GM12878 (cell line): ENCODE data around the gene DCP1B. TPM values are rescaled to one million over a fixed set of nuclear protein-coding genes. Genes with fewer than 3 reads are reported as not detected.

Source experiments
- ATAC-seq: fragments of 200-7000 bp; cut with Tn5 transposase; 3 replicates; pipeline ENCODE4 v1.9.1; 2020; ENCODE audit warnings: mild to moderate bottlenecking, moderate library complexity
- BruUV-seq: library from RNA; stranded (reverse); fragments of 400-500 nt; replicated peaks from 2 replicates; lab custom pipeline; 2021; lab: Mats Ljungman, UMichigan
- CTCF ChIA-PET: fragments of 300-600 bp; sonication (Branson Sonifier 250); formaldehyde crosslinking; extraction: SDS; loops from one replicate; lab custom pipeline; 2021; ENCODE audit warnings: inconsistent platforms; lab: Yijun Ruan, JAX
- POLR2A ChIA-PET: fragments of 350-600 bp; formaldehyde crosslinking; extraction: SDS; loops from one replicate; lab custom pipeline; 2021; ENCODE audit warnings: inconsistent platforms; lab: Charles Lee
- RAD21 ChIA-PET: fragments of 300-600 bp; sonication (Branson Sonifier 250); formaldehyde crosslinking; loops from one replicate; lab custom pipeline; 2023; ENCODE audit warnings: antibody characterized with exemption; ENCODE audit not compliant: unreplicated experiment; lab: Charles Lee
- SMC1A ChIA-PET: fragments of 300-600 bp; sonication (Branson Sonifier 250); formaldehyde crosslinking; loops from one replicate; lab custom pipeline; 2023; ENCODE audit not compliant: unreplicated experiment, uncharacterized antibody; lab: Charles Lee
- DNase-seq: peaks from one replicate; pipeline ENCODE4 v3.0.0-alpha.2; 2011; ENCODE audit warnings: low read depth, low spot score
- FAIRE-seq: peaks from 3 replicates; lab custom pipeline; 2011; peaks lifted over from hg19 to GRCh38; lab: Jason Lieb, UNC
- H2AFZ ChIP-seq: 2 replicates; pipeline ENCODE4 v1.6.0; 2011; ENCODE audit warnings: low read depth, low read length, control low read depth; ENCODE audit not compliant: control insufficient read depth
- H3K27ac ChIP-seq: 2 replicates; pipeline ENCODE4 v1.5.1; 2011; ENCODE audit warnings: control low read depth; ENCODE audit not compliant: control insufficient read depth, insufficient read depth
- H3K27me3 ChIP-seq, 2 experiments: replicated peaks in 1 of 2; 2 replicates each; pipeline versions ENCODE4 v1.6.0 to v1.6.1; 2011; ENCODE audit warnings: low read length in 1 of 2; ENCODE audit not compliant: control insufficient read depth in 2 of 2, insufficient read depth in 2 of 2
- H3K36me3 ChIP-seq, 2 experiments: 2 replicates each; pipeline ENCODE4 v1.5.1; 2011; ENCODE audit warnings: low read length in 1 of 2; ENCODE audit not compliant: control insufficient read depth in 2 of 2, insufficient read depth in 2 of 2
- H3K4me1 ChIP-seq: 2 replicates; pipeline ENCODE4 v1.6.1; 2011; ENCODE audit warnings: mild to moderate bottlenecking, low read length, moderate library complexity, mixed read lengths; ENCODE audit not compliant: control insufficient read depth, insufficient read depth
- H3K4me2 ChIP-seq: 2 replicates; pipeline ENCODE4 v1.6.0; 2011; ENCODE audit warnings: control low read depth; ENCODE audit not compliant: control insufficient read depth, insufficient read depth
- H3K4me3 ChIP-seq: fragments of 200-600 bp; sonication (generic); 2 replicates; pipeline ENCODE4 v1.5.1; 2016
- H3K79me2 ChIP-seq: 2 replicates; pipeline ENCODE4 v1.6.0; 2011; ENCODE audit warnings: low read length; ENCODE audit not compliant: control insufficient read depth, insufficient read depth
- H3K9ac ChIP-seq: 2 replicates; pipeline ENCODE4 v1.8.0; 2011; ENCODE audit warnings: low read length, control low read depth, mixed read lengths; ENCODE audit not compliant: control insufficient read depth, insufficient read depth
- H3K9me3 ChIP-seq: replicated peaks from 3 replicates; pipeline ENCODE4 v1.5.1; 2011; ENCODE audit warnings: mild to moderate bottlenecking, low read length; ENCODE audit not compliant: control insufficient read depth, insufficient read depth
- H4K20me1 ChIP-seq: 2 replicates; pipeline ENCODE4 v1.6.0; 2011; ENCODE audit not compliant: control insufficient read depth, insufficient read depth
- ASH2L ChIP-seq: fragments of 300-600, 200-600 bp; sonication (generic); IDR thresholded peaks from 2 replicates; pipeline ENCODE4 v1.6.1; 2017; ENCODE audit warnings: low read depth, mild to moderate bottlenecking, borderline replicate concordance
- CHD1 ChIP-seq: IDR thresholded peaks from 2 replicates; pipeline ENCODE4 v1.6.1; 2012; ENCODE audit warnings: low read depth, low read length, improper control_type of control experiment
- JUNB ChIP-seq: IDR thresholded peaks from 2 replicates; pipeline ENCODE4 v1.6.1; 2016; ENCODE audit warnings: antibody characterized with exemption, mild to moderate bottlenecking
- POU2F2 ChIP-seq: IDR thresholded peaks from 3 replicates; pipeline ENCODE4 v1.6.1; 2011; ENCODE audit warnings: low read depth, mild to moderate bottlenecking, low read length, borderline replicate concordance
- RAD51 ChIP-seq: fragments of 450-650 bp; IDR thresholded peaks from 2 replicates; pipeline ENCODE4 v1.6.1; 2016; ENCODE audit warnings: moderate library complexity, mild to moderate bottlenecking, inconsistent platforms
- SREBF1 ChIP-seq: IDR thresholded peaks from 2 replicates; pipeline ENCODE4 v1.6.1; 2012; ENCODE audit warnings: mild to moderate bottlenecking, low read length
- ZNF274 ChIP-seq: IDR thresholded peaks from one replicate; pipeline ENCODE4 v1.8.0; 2011; ENCODE audit not compliant: insufficient read length, insufficient read depth
- ZZZ3 ChIP-seq: IDR thresholded peaks from 2 replicates; pipeline ENCODE4 v1.6.1; 2011; ENCODE audit warnings: low read depth; ENCODE audit not compliant: control insufficient read depth, insufficient read length
- WGBS: methylation state at CpG from one replicate; pipeline ENCODE4 v1.1.6; 2016; ENCODE audit warnings: low lambda C conversion rate; ENCODE audit not compliant: insufficient replicate concordance, insufficient coverage; ENCODE audit errors: missing lambda C conversion rate; 5-methylcytosine and 5-hydroxymethylcytosine counted together
- in situ Hi-C: fragments of 300-500 bp; cut with MboI; formaldehyde crosslinking; loops from 9 replicates; pipeline ENCODE4 v1.14.3; 2018; ENCODE audit warnings: mixed read lengths
- intact Hi-C: fragments of 100-400 bp; cut with micrococcal nuclease; formaldehyde crosslinking; loops from one replicate; pipeline ENCODE4 v1.14.2; 2022; ENCODE audit not compliant: unreplicated experiment
- polyA plus RNA-seq, 11 experiments: library from polyadenylated mRNA; depleted of rRNA in 4 of 11; unstranded in 6 of 11; stranded (reverse) in 5 of 11; fragments of >200 nt; fragmentation: Nextera tagmentation in 4 of 11; fragmentation: Illumina TruSeq in 1 of 11; extraction: Ambion mirVana in 4 of 11; extraction: Trizol in 1 of 11; gene quantifications; 1 replicate in 1 of 11; 2 replicates in 10 of 11; pipeline versions ENCODE4 v1.2.1 to v1.2.3, GENCODE V29; 2011 to 2016; ENCODE audit warnings: inconsistent platforms in 2 of 11, missing spikeins in 2 of 11, low read depth in 1 of 11
- total RNA-seq, 4 experiments: library from RNA; depleted of rRNA in 3 of 4; stranded (reverse); fragments of >200 nt in 3 of 4; fragmentation: Illumina TruSeq in 1 of 4; extraction: Trizol in 1 of 4; gene quantifications; 2 replicates each; pipeline versions ENCODE4 v1.2.1 to v1.2.3, GENCODE V29; 2013 to 2021
- TF ChIP-seq, protein P1 (sequence below): fragments of 450-650 bp; IDR thresholded peaks from 2 replicates; pipeline ENCODE4 v1.6.1; 2017; ENCODE audit warnings: mild to moderate bottlenecking

DCP1B gene
- total and polyA plus RNA-seq, 10 of the 15 experiments (the other 5 are each of a cell fraction or from before 2014, with no cell fraction given): 1.3 to 23.4 (median 15.3) TPM

DNA sequence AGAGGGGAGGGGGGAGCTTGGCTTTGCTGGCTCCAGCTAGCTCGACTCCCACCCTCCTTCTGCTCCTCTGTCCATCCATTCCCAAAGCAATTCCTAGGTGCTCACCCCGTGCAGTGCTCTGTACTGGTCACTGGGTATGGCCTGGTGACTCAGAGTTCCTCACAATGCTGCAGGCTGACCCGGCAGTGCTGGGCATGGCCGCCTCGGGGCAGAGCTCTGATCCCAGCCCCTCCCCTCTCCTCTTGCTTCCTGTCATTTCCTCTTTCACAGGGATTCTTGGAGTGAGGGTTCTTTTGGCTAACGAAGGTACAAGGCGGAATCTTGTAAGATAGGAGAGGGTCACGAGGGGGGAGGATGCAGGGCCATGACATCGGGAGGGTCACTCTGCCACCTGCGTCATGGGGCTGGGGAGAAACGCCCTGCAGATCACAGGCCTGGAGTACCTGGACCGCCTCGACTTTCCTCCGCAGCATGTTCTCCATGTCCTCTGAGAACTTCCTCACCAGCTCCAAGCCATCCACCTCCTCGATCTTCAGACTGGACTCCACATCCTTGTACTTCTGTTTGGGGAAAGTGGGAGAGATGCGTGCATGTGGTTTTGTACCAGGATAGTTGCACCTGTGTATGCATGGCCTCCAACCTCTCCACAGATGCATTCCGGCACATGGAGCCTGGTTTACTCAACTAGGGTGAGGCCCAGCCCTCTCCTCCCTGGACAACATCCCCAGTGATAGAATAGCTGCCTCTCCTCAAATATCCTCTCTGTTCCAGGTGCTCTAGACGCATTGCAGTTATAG lies 91.5 kb downstream of the DCP1B start (continued):
- TF ChIP-seq CHD1: no peak
- TF ChIP-seq, all 136 proteins: peak for 0

DNA sequence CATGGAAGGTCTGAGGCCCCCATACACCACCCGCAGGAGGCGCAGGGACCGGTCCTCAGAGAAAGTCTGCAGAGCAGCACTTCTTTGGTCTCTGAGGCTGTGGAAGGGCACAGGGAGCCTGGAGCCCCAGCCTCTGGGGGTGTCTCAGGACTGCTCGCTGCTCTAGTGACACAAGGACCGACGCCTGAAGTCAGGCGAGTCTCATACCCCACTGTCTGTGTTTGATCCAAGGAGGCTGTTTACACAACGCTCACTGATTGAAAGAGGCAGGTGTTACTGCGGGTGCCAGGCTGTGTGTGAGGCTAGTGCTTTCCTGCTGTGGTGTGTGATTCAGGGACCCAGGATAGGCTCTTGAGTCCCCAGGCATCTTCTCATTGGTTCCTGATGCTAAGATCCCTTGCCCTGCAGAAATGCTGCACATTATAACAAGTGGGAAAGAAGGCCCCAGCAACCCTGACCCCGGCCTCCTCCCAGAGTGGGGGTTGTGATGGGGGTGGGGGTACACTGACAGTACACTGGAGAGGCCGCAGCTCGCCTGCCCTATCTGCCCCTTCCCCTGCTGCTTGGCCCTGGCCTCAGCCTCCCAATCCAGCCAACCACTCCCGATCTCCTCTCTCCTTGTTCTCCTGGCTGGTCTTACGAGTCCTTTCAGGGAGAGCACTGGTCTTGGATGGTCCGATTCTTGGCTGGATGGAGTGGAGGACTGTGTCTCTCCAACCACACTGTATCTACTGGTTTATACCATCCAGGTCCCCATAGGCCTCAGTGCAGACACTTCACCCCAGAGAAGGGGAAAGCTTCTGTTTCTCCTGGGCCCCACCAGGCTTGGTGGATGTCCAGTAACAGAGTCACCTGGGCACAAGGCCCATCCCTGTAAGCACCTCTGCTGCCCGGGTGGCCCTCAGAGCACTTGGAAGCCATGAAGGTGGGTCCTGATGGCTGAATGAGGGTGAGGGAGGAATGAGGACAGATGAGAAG lies 92.4 kb downstream of the DCP1B start:
- Histone ChIP-seq H3K27me3 (no peaks in the 10 kb centered on the region), H3K4me3 (no peak overlapping the region), H2AFZ (no peak overlapping the region), H3K4me1 (no peaks in the 10 kb centered on the region), H3K79me2 (no peaks in the 10 kb centered on the region), H3K36me3 (no peaks in the 10 kb centered on the region), H3K4me2 (no peak overlapping the region), H3K9me3 (no peaks in the 10 kb centered on the region; the same call in 2 of the 3 replicates), H3K9ac (no peak overlapping the region), H3K27ac (no peak overlapping the region), H4K20me1 (no peaks in the 10 kb centered on the region)
- no peak for FAIRE-seq
- DNase-seq: no peak
- RAD21 ChIA-PET: no interaction called here
- no peak for TF ChIP-seq SREBF1
- TF ChIP-seq ASH2L: no peak
- no peak for TF ChIP-seq ZNF274
- no peak for TF ChIP-seq POU2F2
- TF ChIP-seq JUNB: no peak
- TF ChIP-seq RAD51: no peak
- TF ChIP-seq ZZZ3: no peak
- TF ChIP-seq, protein P1, sequence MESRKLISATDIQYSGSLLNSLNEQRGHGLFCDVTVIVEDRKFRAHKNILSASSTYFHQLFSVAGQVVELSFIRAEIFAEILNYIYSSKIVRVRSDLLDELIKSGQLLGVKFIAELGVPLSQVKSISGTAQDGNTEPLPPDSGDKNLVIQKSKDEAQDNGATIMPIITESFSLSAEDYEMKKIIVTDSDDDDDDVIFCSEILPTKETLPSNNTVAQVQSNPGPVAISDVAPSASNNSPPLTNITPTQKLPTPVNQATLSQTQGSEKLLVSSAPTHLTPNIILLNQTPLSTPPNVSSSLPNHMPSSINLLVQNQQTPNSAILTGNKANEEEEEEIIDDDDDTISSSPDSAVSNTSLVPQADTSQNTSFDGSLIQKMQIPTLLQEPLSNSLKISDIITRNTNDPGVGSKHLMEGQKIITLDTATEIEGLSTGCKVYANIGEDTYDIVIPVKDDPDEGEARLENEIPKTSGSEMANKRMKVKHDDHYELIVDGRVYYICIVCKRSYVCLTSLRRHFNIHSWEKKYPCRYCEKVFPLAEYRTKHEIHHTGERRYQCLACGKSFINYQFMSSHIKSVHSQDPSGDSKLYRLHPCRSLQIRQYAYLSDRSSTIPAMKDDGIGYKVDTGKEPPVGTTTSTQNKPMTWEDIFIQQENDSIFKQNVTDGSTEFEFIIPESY: no peak
- no peak for ATAC-seq
- WGBS: 54% methylated on average over 15 of the region's 16 CpGs
- in situ Hi-C loops (no loop called here), intact Hi-C loops (no loop called here)
- SMC1A ChIA-PET: interaction anchor here (0.6 kb wide), 1 partner anchor 47 kb away, joined by 3 read pairs; no protein-coding TSS in a partner anchor
- no TSS peak for BruUV-seq
- CTCF ChIA-PET: interaction anchor here (0.8 kb wide), 1 partner anchor 28 kb away, joined by 3 read pairs; no protein-coding TSS in a partner anchor
- POLR2A ChIA-PET: no interaction called here
